Calu3 (cell line): ENCODE data around the gene C1orf232. TPM values are rescaled to one million over a fixed set of nuclear protein-coding genes. Genes with fewer than 3 reads are reported as not detected.

ENCODE experiments used
- BruUV-seq: library from RNA; stranded (reverse); fragments of 400-500 nt; replicated peaks from 2 replicates; lab custom pipeline; 2021; lab: Mats Ljungman, UMichigan
- CTCF ChIA-PET: fragments of 300-600 bp; sonication (Branson Sonifier 250); formaldehyde crosslinking; loops from one replicate; lab custom pipeline; 2022; ENCODE audit warnings: antibody characterized with exemption; lab: Charles Lee
- DNase-seq: peaks from one replicate; pipeline ENCODE4 v3.0.0; 2022
- H3K27ac Mint-ChIP-seq: one replicate; pipeline ENCODE4 v1.8.0; 2022; ENCODE audit warnings: mixed read lengths; ENCODE audit not compliant: unreplicated experiment
- H3K27me3 Mint-ChIP-seq: one replicate; pipeline ENCODE4 v1.8.0; 2022; ENCODE audit warnings: mixed read lengths; ENCODE audit not compliant: unreplicated experiment
- H3K36me3 Mint-ChIP-seq: one replicate; pipeline ENCODE4 v1.8.0; 2022; ENCODE audit warnings: mild to moderate bottlenecking, moderate library complexity, mixed read lengths; ENCODE audit not compliant: insufficient read depth, unreplicated experiment
- H3K4me1 Mint-ChIP-seq: one replicate; pipeline ENCODE4 v1.8.0; 2022; ENCODE audit warnings: mild to moderate bottlenecking, low read depth, mixed read lengths; ENCODE audit not compliant: unreplicated experiment
- H3K4me3 Mint-ChIP-seq: one replicate; pipeline ENCODE4 v1.8.0; 2022; ENCODE audit warnings: mild to moderate bottlenecking, low read depth, moderate library complexity, mixed read lengths; ENCODE audit not compliant: unreplicated experiment
- H3K9me3 Mint-ChIP-seq: one replicate; pipeline ENCODE4 v1.8.0; 2022; ENCODE audit warnings: low read depth, mixed read lengths; ENCODE audit not compliant: unreplicated experiment
- CTCF ChIP-seq: fragments of 200-600 bp; IDR thresholded peaks from one replicate; pipeline ENCODE4 v1.8.0; 2022; ENCODE audit warnings: antibody characterized with exemption; ENCODE audit not compliant: unreplicated experiment
- intact Hi-C: fragments of 100-400 bp; cut with micrococcal nuclease; formaldehyde crosslinking; loops from one replicate; pipeline ENCODE4 v1.10.0; 2022; ENCODE audit not compliant: unreplicated experiment
- total RNA-seq: library from RNA; stranded (reverse); gene quantifications from 2 replicates; pipeline ENCODE4 v1.2.3, GENCODE V29; 2022

C1orf232 gene
- total RNA-seq, 1 experiment from 2014 or later, result not detected

- no peak overlapping the region for H3K27ac Mint-ChIP-seq
- peaks cover 6% of the 10 kb centered on the region for H3K36me3 Mint-ChIP-seq
- no peaks in the 10 kb centered on the region for H3K4me1 Mint-ChIP-seq
- DNase-seq, result no peak
- CTCF ChIA-PET, result interaction anchor here (0.6 to 1.0 kb wide), 3 partner anchors 12 to 209 kb away, joined by 3 to 4 read pairs (median 4); partner anchors contain the start of genes CEP85 and CNKSR1
- H3K9me3 Mint-ChIP-seq, result no peaks in the 10 kb centered on the region
- intact Hi-C loops, result no loop called here
- no peak overlapping the region for H3K4me3 Mint-ChIP-seq
- H3K27me3 Mint-ChIP-seq, result peaks cover 14% of the 10 kb centered on the region
- no peak for TF ChIP-seq CTCF
- no TSS peak for BruUV-seq
Measured at GRCh38 chr1:26189751-26190275, 21.1 kb upstream of the C1orf232 start.

DNA sequence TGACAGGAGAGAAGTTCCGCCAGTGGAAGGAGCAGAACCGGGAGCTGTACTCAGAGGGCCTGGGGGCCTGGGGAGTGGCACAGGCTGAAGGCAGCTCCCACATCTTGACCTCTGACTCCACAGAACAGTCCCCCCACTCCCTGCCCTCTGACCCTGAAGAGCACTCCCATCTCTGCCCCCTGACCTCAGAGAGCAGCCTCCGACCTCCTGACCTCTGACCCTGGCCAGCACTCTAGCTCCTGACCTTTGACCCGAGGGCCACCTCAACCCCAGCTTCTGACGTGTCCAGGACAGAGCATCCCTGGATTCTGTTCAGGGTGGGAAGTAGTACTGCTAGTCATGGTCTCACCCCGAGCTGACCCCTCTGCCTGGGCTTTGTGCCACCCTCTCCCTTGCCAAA, 20.6 kb upstream of the C1orf232 start:
- CTCF ChIA-PET, result no interaction called here
- Mint-ChIP-seq H3K27ac (no peak overlapping the region), H3K27me3 (peaks cover 14% of the 10 kb centered on the region), H3K4me1 (no peaks in the 10 kb centered on the region), H3K4me3 (no peak overlapping the region), H3K36me3 (peaks cover 6% of the 10 kb centered on the region), H3K9me3 (no peaks in the 10 kb centered on the region)
- no peak for TF ChIP-seq CTCF
- intact Hi-C loops, result no loop called here
- no peak for DNase-seq
- BruUV-seq, result TSS peak; percentile 44

GRCh38 chr1:26188477-26188876, 19.7 kb upstream of the C1orf232 start:
- no peaks in the 10 kb centered on the region for H3K4me1 Mint-ChIP-seq
- no peak for TF ChIP-seq CTCF
- no peaks in the 10 kb centered on the region for H3K9me3 Mint-ChIP-seq
- no peak overlapping the region for H3K27ac Mint-ChIP-seq
- CTCF ChIA-PET, result no interaction called here
- intact Hi-C loops, result no loop called here
- H3K27me3 Mint-ChIP-seq, result peaks cover 6% of the 10 kb centered on the region
- H3K4me3 Mint-ChIP-seq, result no peak overlapping the region
- peaks cover 6% of the 10 kb centered on the region for H3K36me3 Mint-ChIP-seq
- DNase-seq, result no peak
- BruUV-seq, result no TSS peak

DNA sequence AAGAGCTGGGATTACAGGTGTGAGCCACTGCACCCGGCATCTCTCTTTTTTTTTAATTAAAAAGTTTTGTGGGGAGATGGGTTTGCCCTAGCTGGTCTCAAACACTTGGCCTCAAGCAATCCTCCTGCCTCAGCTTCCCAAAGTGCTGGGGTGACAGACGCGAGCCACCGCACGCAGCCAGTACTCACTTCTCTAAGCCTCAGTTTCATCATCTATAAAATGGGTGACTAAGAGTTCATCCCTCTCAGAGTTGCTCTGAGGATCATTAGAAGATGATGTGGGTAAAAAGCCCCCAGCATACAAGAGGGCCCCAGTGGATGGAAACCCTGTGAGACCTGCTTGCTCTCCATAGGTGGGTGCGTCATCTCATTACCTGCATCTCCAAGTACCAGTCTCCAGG, 19.1 kb upstream of the C1orf232 start:
- H3K36me3 Mint-ChIP-seq, result peaks cover 6% of the 10 kb centered on the region
- H3K27me3 Mint-ChIP-seq, result no peaks in the 10 kb centered on the region
- H3K27ac Mint-ChIP-seq, result no peak overlapping the region
- no TSS peak for BruUV-seq
- no peaks in the 10 kb centered on the region for H3K4me1 Mint-ChIP-seq
- no peaks in the 10 kb centered on the region for H3K9me3 Mint-ChIP-seq
- CTCF ChIA-PET, result no interaction called here
- intact Hi-C loops, result no loop called here
- DNase-seq, result no peak
- no peak for TF ChIP-seq CTCF
- H3K4me3 Mint-ChIP-seq, result no peak overlapping the region
